Neural cell (in vitro differentiated cells): ENCODE data around the gene CACNB2.

Experiments used
- RAD21 ChIP-seq: fragments of 450-650 bp; conservative IDR thresholded peaks from 2 replicates; pipeline ENCODE4 v1.6.1; 2014; ENCODE audit warnings: antibody characterized with exemption, mild to moderate bottlenecking, moderate library complexity
- TF ChIP-seq, protein P1 (sequence below): fragments of 450-650 bp; IDR thresholded peaks from 2 replicates; pipeline ENCODE4 v1.5.1; 2014; ENCODE audit warnings: antibody characterized with exemption, mild to moderate bottlenecking, moderate library complexity; ENCODE audit not compliant: poor library complexity, severe bottlenecking

GRCh38 chr10:18404530-18404929 is 264.3 kb downstream of the CACNB2 start:
- TF ChIP-seq, protein P1, sequence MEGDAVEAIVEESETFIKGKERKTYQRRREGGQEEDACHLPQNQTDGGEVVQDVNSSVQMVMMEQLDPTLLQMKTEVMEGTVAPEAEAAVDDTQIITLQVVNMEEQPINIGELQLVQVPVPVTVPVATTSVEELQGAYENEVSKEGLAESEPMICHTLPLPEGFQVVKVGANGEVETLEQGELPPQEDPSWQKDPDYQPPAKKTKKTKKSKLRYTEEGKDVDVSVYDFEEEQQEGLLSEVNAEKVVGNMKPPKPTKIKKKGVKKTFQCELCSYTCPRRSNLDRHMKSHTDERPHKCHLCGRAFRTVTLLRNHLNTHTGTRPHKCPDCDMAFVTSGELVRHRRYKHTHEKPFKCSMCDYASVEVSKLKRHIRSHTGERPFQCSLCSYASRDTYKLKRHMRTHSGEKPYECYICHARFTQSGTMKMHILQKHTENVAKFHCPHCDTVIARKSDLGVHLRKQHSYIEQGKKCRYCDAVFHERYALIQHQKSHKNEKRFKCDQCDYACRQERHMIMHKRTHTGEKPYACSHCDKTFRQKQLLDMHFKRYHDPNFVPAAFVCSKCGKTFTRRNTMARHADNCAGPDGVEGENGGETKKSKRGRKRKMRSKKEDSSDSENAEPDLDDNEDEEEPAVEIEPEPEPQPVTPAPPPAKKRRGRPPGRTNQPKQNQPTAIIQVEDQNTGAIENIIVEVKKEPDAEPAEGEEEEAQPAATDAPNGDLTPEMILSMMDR = no peak
- no peak for TF ChIP-seq RAD21
